CD1c-positive myeloid dendritic cell (primary cell): ENCODE results near the gene RPL36A.

Experiments used
- DNase-seq: peaks from one replicate; pipeline ENCODE4 v3.0.0-alpha.2; 2016; ENCODE audit errors: extremely low spot score

The RPL36A gene

GRCh38 chrX:101442085-101442484 lies 51.3 kb downstream of the RPL36A start:
- DNase-seq: no peak
